NAMALWA (cell line): ENCODE measurements around the gene B9D1.
A peak's percentile ranks its signal among the peaks of the same experiment; 100 is the strongest.

Experiments used
- DNase-seq: peaks from one replicate; pipeline ENCODE4 v3.0.0-alpha.2; 2015; ENCODE audit warnings: low spot score

B9D1 gene

GRCh38 chr17:19338031-19338990, 24.2 kb downstream of the B9D1 start:
- peak; percentile 54 for DNase-seq

GRCh38 chr17:19337712-19338023, 24.9 kb downstream of the B9D1 start:
- DNase-seq: no peak

GRCh38 chr17:19336938-19337711, 25.4 kb downstream of the B9D1 start:
- DNase-seq: no peak

GRCh38 chr17:19335951-19336631, 26.4 kb downstream of the B9D1 start:
- no peak for DNase-seq

GRCh38 chr17:19334331-19334730, 28.2 kb downstream of the B9D1 start:
- no peak for DNase-seq

GRCh38 chr17:19333736-19334290, 28.7 kb downstream of the B9D1 start:
- no peak for DNase-seq

GRCh38 chr17:19333132-19333440, 29.4 kb downstream of the B9D1 start:
- no peak for DNase-seq

GRCh38 chr17:19332371-19333131, 30.0 kb downstream of the B9D1 start:
- no peak for DNase-seq

- no peak for DNase-seq
These were observed 30.8 kb downstream of the B9D1 start for GRCh38 chr17:19331543-19332245.

- DNase-seq: no peak
These were observed 31.4 kb downstream of the B9D1 start for GRCh38 chr17:19331134-19331533.

- no peak for DNase-seq
These were observed 32.3 kb downstream of the B9D1 start for GRCh38 chr17:19330271-19330670.

GRCh38 chr17:19329839-19330238, 32.7 kb downstream of the B9D1 start:
- no peak for DNase-seq

GRCh38 chr17:19329136-19329535, 33.4 kb downstream of the B9D1 start:
- DNase-seq: no peak

GRCh38 chr17:19328441-19329061, 34.0 kb downstream of the B9D1 start:
- DNase-seq: no peak

- no peak for DNase-seq
These were observed 35.3 kb downstream of the B9D1 start for GRCh38 chr17:19327031-19327783.

- no peak for DNase-seq
These were observed 37.0 kb downstream of the B9D1 start for GRCh38 chr17:19325542-19325941.

- DNase-seq: no peak
These were observed 39.7 kb downstream of the B9D1 start for GRCh38 chr17:19322861-19323260.

GRCh38 chr17:19322129-19322505, 40.4 kb downstream of the B9D1 start:
- DNase-seq: no peak

GRCh38 chr17:19321481-19322128, 40.9 kb downstream of the B9D1 start:
- DNase-seq: no peak
